Skeletal muscle tissue (tissue), 4 donors: Measurements from ENCODE around the gene ZCCHC24. TPM values are rescaled to one million over a fixed set of nuclear protein-coding genes. Genes with fewer than 3 reads are reported as not detected.

Experiments
- H3K27ac ChIP-seq: one replicate; pipeline ENCODE4 v1.7.0; 2013; ENCODE audit warnings: mild to moderate bottlenecking, low read depth, low read length, inconsistent platforms
- H3K27me3 ChIP-seq, 3 donors: one replicate each; pipeline ENCODE4 v1.7.0; 2013; ENCODE audit warnings: low read length in 3 of 3; ENCODE audit not compliant: control insufficient read depth in 3 of 3, insufficient read depth in 3 of 3
- H3K36me3 ChIP-seq, 3 donors: one replicate each; pipeline ENCODE4 v1.7.0; 2013; ENCODE audit warnings: low read length in 3 of 3; ENCODE audit not compliant: control insufficient read depth in 3 of 3, insufficient read depth in 3 of 3
- H3K4me1 ChIP-seq, 3 donors: one replicate each; pipeline ENCODE4 v1.7.0; 2013; ENCODE audit warnings: low read length in 3 of 3, mild to moderate bottlenecking in 3 of 3; ENCODE audit not compliant: control insufficient read depth in 3 of 3, insufficient read depth in 3 of 3
- H3K4me3 ChIP-seq, 3 donors: one replicate each; pipeline ENCODE4 v1.7.0; 2013; ENCODE audit warnings: low read length in 3 of 3
- H3K9ac ChIP-seq, 3 donors: one replicate each; pipeline ENCODE4 v1.7.0; 2013; ENCODE audit warnings: low read length in 3 of 3, mild to moderate bottlenecking in 3 of 3, moderate library complexity in 2 of 3, low read depth in 1 of 3
- H3K9me3 ChIP-seq, 3 donors: one replicate each; pipeline ENCODE4 v1.7.0; 2013; ENCODE audit warnings: low read length in 3 of 3; ENCODE audit not compliant: control insufficient read depth in 3 of 3
- total RNA-seq: library from RNA; depleted of rRNA; stranded (reverse); fragments of >200 nt; gene quantifications from one replicate; pipeline ENCODE4 v1.2.3, GENCODE V29; 2014
- donor health status: Osteomylitis.

Gene ZCCHC24
- total RNA-seq, 1 donor from 2014 or later: 20.9 TPM

GRCh38 chr10:79415736-79416577 lies 29.5 kb downstream of the ZCCHC24 start:
- Histone ChIP-seq H3K4me3 (no peak overlapping the region), H3K27me3 (no peaks in the 10 kb centered on the region), H3K4me1 (peaks cover 10 to 61% (median 49%) of the 10 kb centered on the region in 3 donors), H3K9ac (no peak overlapping the region), H3K36me3 (peaks cover 19 to 26% (median 19%) of the 10 kb centered on the region in 3 donors), H3K9me3 (no peaks in the 10 kb centered on the region), H3K27ac (peak overlapping the region; percentile 31)

- Histone ChIP-seq H3K9me3 (no peaks in the 10 kb centered on the region), H3K27me3 (no peaks in the 10 kb centered on the region), H3K36me3 (peaks cover 19 to 26% (median 19%) of the 10 kb centered on the region in 3 donors), H3K4me1 (peaks cover 0 to 51% (median 38%) of the 10 kb centered on the region in 3 donors), H3K4me3 (no peak overlapping the region), H3K9ac (peak overlapping the region in 1 of 3 donors; percentile 41), H3K27ac (peak overlapping the region; percentile 11)
Observed at GRCh38 chr10:79414714-79415113, 30.7 kb downstream of the ZCCHC24 start.

GRCh38 chr10:79413196-79413595 lies 32.2 kb downstream of the ZCCHC24 start:
- H3K4me3 ChIP-seq: no peak overlapping the region
- H3K9me3 ChIP-seq: no peaks in the 10 kb centered on the region
- H3K36me3 ChIP-seq: peaks cover 9 to 18% (median 11%) of the 10 kb centered on the region in 3 donors
- no peaks in the 10 kb centered on the region for H3K27me3 ChIP-seq
- H3K4me1 ChIP-seq: peaks cover 0 to 37% (median 23%) of the 10 kb centered on the region in 3 donors
- peak overlapping the region; percentile 1 to 66 (median 45) for H3K9ac ChIP-seq
- H3K27ac ChIP-seq: peak overlapping the region; percentile 23

- Histone ChIP-seq H3K4me3 (no peak overlapping the region), H3K4me1 (peaks cover 0 to 30% (median 16%) of the 10 kb centered on the region in 3 donors), H3K9ac (peak overlapping the region in 1 of 3 donors; percentile 29), H3K27ac (peak overlapping the region; percentile 23), H3K27me3 (no peaks in the 10 kb centered on the region), H3K9me3 (no peaks in the 10 kb centered on the region), H3K36me3 (peaks cover 6 to 12% (median 9%) of the 10 kb centered on the region in 3 donors)
Observed at GRCh38 chr10:79412516-79412915, 32.9 kb downstream of the ZCCHC24 start.

- peak overlapping the region in 1 of 3 donors; percentile 49 for H3K9ac ChIP-seq
- H3K36me3 ChIP-seq: peaks cover 6 to 9% (median 8%) of the 10 kb centered on the region in 3 donors
- H3K27me3 ChIP-seq: no peaks in the 10 kb centered on the region
- no peaks in the 10 kb centered on the region for H3K9me3 ChIP-seq
- peaks cover 0 to 24% (median 9%) of the 10 kb centered on the region in 3 donors for H3K4me1 ChIP-seq
- peak overlapping the region in 2 of 3 donors; percentile 29 to 31 for H3K4me3 ChIP-seq
- H3K27ac ChIP-seq: no peak overlapping the region
Observed at GRCh38 chr10:79411546-79412495, 33.6 kb downstream of the ZCCHC24 start.

GRCh38 chr10:79410315-79411094 lies 34.9 kb downstream of the ZCCHC24 start:
- Histone ChIP-seq H3K9ac (no peak overlapping the region), H3K4me1 (peaks cover 0 to 11% (median 0%) of the 10 kb centered on the region in 3 donors), H3K27ac (no peak overlapping the region), H3K9me3 (no peaks in the 10 kb centered on the region), H3K27me3 (no peaks in the 10 kb centered on the region), H3K4me3 (no peak overlapping the region), H3K36me3 (peaks cover 3 to 6% (median 6%) of the 10 kb centered on the region in 3 donors)

GRCh38 chr10:79409726-79410085 lies 35.7 kb downstream of the ZCCHC24 start:
- no peak overlapping the region for H3K27ac ChIP-seq
- no peak overlapping the region for H3K4me3 ChIP-seq
- peak overlapping the region in 1 of 3 donors; percentile 38 for H3K9ac ChIP-seq
- no peaks in the 10 kb centered on the region for H3K27me3 ChIP-seq
- H3K36me3 ChIP-seq: peaks cover 2 to 4% (median 3%) of the 10 kb centered on the region in 3 donors
- H3K9me3 ChIP-seq: no peaks in the 10 kb centered on the region
- peaks cover 0 to 3% (median 0%) of the 10 kb centered on the region in 3 donors for H3K4me1 ChIP-seq

- no peak overlapping the region for H3K27ac ChIP-seq
- no peaks in the 10 kb centered on the region for H3K27me3 ChIP-seq
- peak overlapping the region in 2 of 3 donors; percentile 38 to 68 for H3K9ac ChIP-seq
- no peaks in the 10 kb centered on the region for H3K4me1 ChIP-seq
- peak overlapping the region in 1 of 3 donors; percentile 27 for H3K4me3 ChIP-seq
- H3K36me3 ChIP-seq: peaks cover 0 to 5% (median 3%) of the 10 kb centered on the region in 3 donors
- no peaks in the 10 kb centered on the region for H3K9me3 ChIP-seq
Observed at GRCh38 chr10:79409038-79409725, 36.2 kb downstream of the ZCCHC24 start.
